Activated naive CD4-positive, alpha-beta T cell treated with anti-CD3 and anti-CD28 coated beads, Interleukin-2, amount 50 U/mL, for 72 hours (primary cell): ENCODE results near the gene KCNMB2. TPM values are rescaled to one million over a fixed set of nuclear protein-coding genes. Genes with fewer than 3 reads are reported as not detected.

Experiments
- ATAC-seq, 2 donors: fragments of 150-1000 bp; cut with Tn5 transposase; 2 replicates each; pipeline ENCODE4 v1.10.0; 2021; ENCODE audit warnings: mild to moderate bottlenecking in 2 of 2, moderate library complexity in 2 of 2
- DNase-seq, 2 donors: peaks; one replicate each; pipeline ENCODE4 v3.0.0; 2021 to 2022; ENCODE audit warnings: low spot score in 2 of 2
- H3K27ac Mint-ChIP-seq, 2 donors: one replicate each; pipeline ENCODE4 v1.8.0; 2022; ENCODE audit warnings: mild to moderate bottlenecking in 2 of 2, mixed read lengths in 2 of 2
- H3K36me3 Mint-ChIP-seq, 2 donors: one replicate each; pipeline ENCODE4 v1.8.0; 2022; ENCODE audit warnings: mixed read lengths in 2 of 2
- H3K9me3 Mint-ChIP-seq, 2 donors: one replicate each; pipeline ENCODE4 v1.8.0; 2022; ENCODE audit warnings: mixed read lengths in 2 of 2
- total RNA-seq, 2 donors: library from RNA; stranded (reverse); gene quantifications; one replicate each; pipeline ENCODE4 v1.2.3, GENCODE V29; 2022

KCNMB2 gene
- total RNA-seq, 2 donors from 2014 or later: not detected

- peaks cover 0 to 5% of the 10 kb centered on the region in 2 donors for H3K9me3 Mint-ChIP-seq
- H3K36me3 Mint-ChIP-seq: no peaks in the 10 kb centered on the region
- no peak overlapping the region for H3K27ac Mint-ChIP-seq
- ATAC-seq (no peak), DNase-seq (no peak)
Measured at GRCh38 chr3:178658694-178659325, 122.6 kb downstream of the KCNMB2 start.

- no peak for ATAC-seq
- DNase-seq: no peak
Measured at GRCh38 chr3:178663201-178663934, 127.1 kb downstream of the KCNMB2 start.

GRCh38 chr3:178665747-178666146 is 129.5 kb downstream of the KCNMB2 start:
- Mint-ChIP-seq H3K9me3 (peaks cover 0 to 5% of the 10 kb centered on the region in 2 donors), H3K27ac (no peak overlapping the region), H3K36me3 (no peaks in the 10 kb centered on the region)
- DNase-seq (no peak), ATAC-seq (no peak)

More at GRCh38 chr3:178663201-178663934, 127.1 kb downstream of the KCNMB2 start:
- no peak overlapping the region for H3K27ac Mint-ChIP-seq
- H3K9me3 Mint-ChIP-seq: peaks cover 0 to 5% of the 10 kb centered on the region in 2 donors
- no peaks in the 10 kb centered on the region for H3K36me3 Mint-ChIP-seq

GRCh38 chr3:178669022-178669601 is 132.9 kb downstream of the KCNMB2 start:
- DNase-seq (no peak), ATAC-seq (no peak)
- H3K27ac Mint-ChIP-seq: no peak overlapping the region
- H3K36me3 Mint-ChIP-seq: no peaks in the 10 kb centered on the region
- no peaks in the 10 kb centered on the region for H3K9me3 Mint-ChIP-seq

GRCh38 chr3:178669758-178670157 is 133.5 kb downstream of the KCNMB2 start:
- Mint-ChIP-seq H3K27ac (no peak overlapping the region), H3K36me3 (no peaks in the 10 kb centered on the region), H3K9me3 (no peaks in the 10 kb centered on the region)
- no peak for ATAC-seq
- no peak for DNase-seq

GRCh38 chr3:178671377-178671776 is 135.1 kb downstream of the KCNMB2 start:
- ATAC-seq: no peak
- H3K9me3 Mint-ChIP-seq: no peaks in the 10 kb centered on the region
- H3K27ac Mint-ChIP-seq: no peak overlapping the region
- DNase-seq: no peak
- no peaks in the 10 kb centered on the region for H3K36me3 Mint-ChIP-seq

- no peaks in the 10 kb centered on the region for H3K9me3 Mint-ChIP-seq
- peak in 1 of 2 donors; percentile 38 for ATAC-seq
Measured at GRCh38 chr3:178671791-178672190, 135.6 kb downstream of the KCNMB2 start.

GRCh38 chr3:178672275-178672674 is 136.0 kb downstream of the KCNMB2 start:
- ATAC-seq: no peak
- Mint-ChIP-seq H3K36me3 (no peaks in the 10 kb centered on the region), H3K9me3 (no peaks in the 10 kb centered on the region), H3K27ac (no peak overlapping the region)
- no peak for DNase-seq

More at GRCh38 chr3:178671791-178672190, 135.6 kb downstream of the KCNMB2 start:
- Mint-ChIP-seq H3K36me3 (no peaks in the 10 kb centered on the region), H3K27ac (no peak overlapping the region)
- no peak for DNase-seq

GRCh38 chr3:178673529-178673928 is 137.3 kb downstream of the KCNMB2 start:
- H3K9me3 Mint-ChIP-seq: no peaks in the 10 kb centered on the region

GRCh38 chr3:178676077-178676476 is 139.8 kb downstream of the KCNMB2 start:
- ATAC-seq: no peak
- Mint-ChIP-seq H3K9me3 (no peaks in the 10 kb centered on the region), H3K27ac (no peak overlapping the region), H3K36me3 (no peaks in the 10 kb centered on the region)
- DNase-seq: no peak

More at GRCh38 chr3:178673529-178673928, 137.3 kb downstream of the KCNMB2 start:
- Mint-ChIP-seq H3K36me3 (no peaks in the 10 kb centered on the region), H3K27ac (no peak overlapping the region)
- DNase-seq: no peak
- ATAC-seq: no peak

GRCh38 chr3:178676942-178677790 is 140.9 kb downstream of the KCNMB2 start:
- Mint-ChIP-seq H3K9me3 (no peaks in the 10 kb centered on the region), H3K36me3 (no peaks in the 10 kb centered on the region), H3K27ac (no peak overlapping the region)
- ATAC-seq: no peak
- no peak for DNase-seq

- ATAC-seq: no peak
Measured at GRCh38 chr3:178677961-178678360, 141.7 kb downstream of the KCNMB2 start.

GRCh38 chr3:178680037-178680436 is 143.8 kb downstream of the KCNMB2 start:
- Mint-ChIP-seq H3K36me3 (no peaks in the 10 kb centered on the region), H3K9me3 (peaks cover 0 to 4% of the 10 kb centered on the region in 2 donors), H3K27ac (no peak overlapping the region)
- ATAC-seq (no peak), DNase-seq (no peak)

More at GRCh38 chr3:178677961-178678360, 141.7 kb downstream of the KCNMB2 start:
- Mint-ChIP-seq H3K27ac (no peak overlapping the region), H3K9me3 (peaks cover 0 to 2% of the 10 kb centered on the region in 2 donors), H3K36me3 (no peaks in the 10 kb centered on the region)
- DNase-seq: no peak

GRCh38 chr3:178680489-178680888 is 144.3 kb downstream of the KCNMB2 start:
- no peak for DNase-seq
- Mint-ChIP-seq H3K9me3 (peaks cover 0 to 4% of the 10 kb centered on the region in 2 donors), H3K27ac (no peak overlapping the region), H3K36me3 (no peaks in the 10 kb centered on the region)
- no peak for ATAC-seq

GRCh38 chr3:178684881-178685590 is 148.8 kb downstream of the KCNMB2 start:
- Mint-ChIP-seq H3K27ac (no peak overlapping the region), H3K9me3 (peaks cover 0 to 4% of the 10 kb centered on the region in 2 donors), H3K36me3 (no peaks in the 10 kb centered on the region)
- ATAC-seq (no peak), DNase-seq (no peak)

- H3K9me3 Mint-ChIP-seq: peaks cover 0 to 4% of the 10 kb centered on the region in 2 donors
- H3K27ac Mint-ChIP-seq: no peak overlapping the region
- DNase-seq: no peak
- ATAC-seq: no peak
- H3K36me3 Mint-ChIP-seq: no peaks in the 10 kb centered on the region
Measured at GRCh38 chr3:178685591-178685906, 149.3 kb downstream of the KCNMB2 start.
